GM23338 (cell line): ENCODE data around the gene NTN3.

ENCODE experiments used
- CREB1 ChIP-seq: fragments of 250-450 bp; sonication (Bioruptor Pico); IDR thresholded peaks from 2 replicates; pipeline ENCODE4 v1.5.0; 2020; ENCODE audit warnings: low read depth, mild to moderate bottlenecking, moderate library complexity
- CTCF ChIP-seq, 2 experiments: fragments of 200-600 bp in 1 of 2; sonication (generic) in 1 of 2; conservative IDR thresholded peaks; 2 replicates each; pipeline versions ENCODE4 v1.5.1 to v1.6.1; 2016 to 2017; ENCODE audit warnings: antibody characterized with exemption in 2 of 2, low read depth in 2 of 2, mild to moderate bottlenecking in 2 of 2, moderate library complexity in 1 of 2
- ETS1 ChIP-seq: IDR thresholded peaks from 2 replicates; pipeline ENCODE4 v1.6.1; 2016; ENCODE audit warnings: antibody characterized with exemption
- EZH2 ChIP-seq: fragments of 200-600 bp; sonication (generic); IDR thresholded peaks from one replicate; pipeline ENCODE4 v1.8.0; 2017; ENCODE audit warnings: antibody characterized with exemption, mild to moderate bottlenecking, low read depth; ENCODE audit not compliant: unreplicated experiment
- EZH2phosphoT487 ChIP-seq: fragments of 200-600 bp; sonication (generic); IDR thresholded peaks from one replicate; pipeline ENCODE4 v1.8.1; 2018; ENCODE audit warnings: antibody characterized with exemption; ENCODE audit not compliant: unreplicated experiment
- JUNB ChIP-seq: IDR thresholded peaks from one replicate; pipeline ENCODE4 v1.6.1; 2016; ENCODE audit warnings: antibody characterized with exemption; ENCODE audit not compliant: unreplicated experiment
- ZNF114 ChIP-seq: fragments of 250-450 bp; sonication (Bioruptor Pico); IDR thresholded peaks from 2 replicates; pipeline ENCODE4 v1.5.0; 2020; ENCODE audit warnings: mild to moderate bottlenecking, moderate library complexity

DNA sequence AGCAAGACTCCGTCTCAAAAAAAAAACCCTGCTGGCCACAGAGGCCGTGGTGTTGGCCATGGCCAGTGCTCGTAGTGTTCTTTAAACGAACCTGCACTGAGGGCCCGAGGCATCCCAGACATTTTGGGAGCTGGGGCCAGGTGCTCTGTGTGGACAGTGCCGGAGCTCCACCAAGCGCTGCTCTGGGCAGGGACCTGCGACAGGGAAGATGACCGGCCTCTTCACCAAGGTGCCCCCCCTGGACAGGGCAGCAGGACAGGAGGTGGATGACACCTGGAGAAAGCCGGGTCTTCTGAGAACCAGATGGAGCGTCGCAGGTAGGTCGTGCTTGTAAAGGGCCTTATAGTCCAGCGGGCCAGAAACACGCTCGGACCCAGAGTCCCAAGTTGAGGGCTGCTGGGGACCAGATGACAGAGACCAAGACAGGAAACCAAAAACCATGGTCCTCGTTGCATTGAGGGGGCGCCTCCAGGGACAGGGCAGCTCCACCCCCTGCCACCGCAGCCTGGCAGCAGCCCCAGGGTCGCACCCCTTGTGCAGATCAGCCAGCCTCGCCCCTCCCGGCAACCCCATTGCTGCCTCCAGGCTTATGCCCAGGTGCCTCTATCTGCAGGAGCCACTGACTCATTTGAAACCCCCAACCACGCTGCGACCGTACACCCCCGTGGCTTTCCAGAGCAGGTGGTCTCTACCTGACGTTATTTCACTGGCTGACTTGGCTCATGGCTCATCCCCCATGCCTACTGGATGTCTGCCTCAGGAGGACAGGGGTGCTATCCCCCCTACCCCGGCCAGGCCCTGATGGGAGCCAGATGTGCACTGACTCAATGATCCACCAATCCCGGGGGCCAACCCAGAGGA lies 4.2 kb upstream of the NTN3 start:
- TF ChIP-seq EZH2phosphoT487 (no peak), CTCF (conservative IDR thresholded peaks at IDR 0.05; ENCODE audit: low read depth in 2 of 2) (no peak), ZNF114 (no peak), CREB1 (CRISPR knock-in tag) (no peak), EZH2 (no peak), JUNB (no peak), ETS1 (no peak)
